ENCODE data around the gene C6orf141.

C6orf141 gene

GRCh38 chr6:49526598-49526997 is 23.9 kb upstream of the C6orf141 start:
- Mint-ChIP-seq H3K27me3 (peaks cover 13% of the 10 kb centered on the region), H3K9me3 (no peaks in the 10 kb centered on the region), H3K36me3 (ENCODE audit: low read depth) (no peaks in the 10 kb centered on the region), H3K4me3 (no peak overlapping the region), H3K27ac (no peak overlapping the region), H3K4me1 (ENCODE audit: low read depth) (no peaks in the 10 kb centered on the region)

DNA sequence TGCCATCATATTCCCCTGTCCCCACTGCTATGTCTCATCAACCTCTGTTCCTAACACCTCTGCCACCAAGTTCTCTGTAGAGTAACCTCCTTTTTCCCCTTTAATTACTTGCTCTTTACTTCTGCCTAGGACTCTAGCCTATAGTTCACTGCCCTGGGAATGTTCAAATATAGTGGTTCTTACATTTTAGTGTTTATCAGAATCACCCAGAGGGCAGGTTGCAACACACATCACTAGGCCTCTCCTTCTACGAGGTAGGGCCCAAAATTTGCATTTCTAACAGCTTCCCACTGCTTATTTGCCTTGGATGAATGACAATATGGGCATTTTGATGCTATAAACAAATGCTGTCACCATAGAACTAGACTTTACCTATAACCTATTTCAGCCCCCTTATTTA is 23.1 kb upstream of the C6orf141 start:
- no peak overlapping the region for H3K27ac Mint-ChIP-seq
- H3K9me3 Mint-ChIP-seq: no peaks in the 10 kb centered on the region
- H3K27me3 Mint-ChIP-seq: peaks cover 20% of the 10 kb centered on the region
- H3K36me3 Mint-ChIP-seq (ENCODE audit: low read depth): no peaks in the 10 kb centered on the region
- no peak overlapping the region for H3K4me3 Mint-ChIP-seq
- no peaks in the 10 kb centered on the region for H3K4me1 Mint-ChIP-seq (ENCODE audit: low read depth)

GRCh38 chr6:49528571-49528970 is 21.9 kb upstream of the C6orf141 start:
- no peak overlapping the region for H3K27ac Mint-ChIP-seq
- H3K9me3 Mint-ChIP-seq: no peaks in the 10 kb centered on the region
- H3K27me3 Mint-ChIP-seq: peaks cover 20% of the 10 kb centered on the region
- no peaks in the 10 kb centered on the region for H3K36me3 Mint-ChIP-seq (ENCODE audit: low read depth)
- H3K4me1 Mint-ChIP-seq (ENCODE audit: low read depth): no peaks in the 10 kb centered on the region
- H3K4me3 Mint-ChIP-seq: no peak overlapping the region

- Mint-ChIP-seq H3K36me3 (ENCODE audit: low read depth) (no peaks in the 10 kb centered on the region), H3K4me3 (no peak overlapping the region), H3K27me3 (peaks cover 23% of the 10 kb centered on the region), H3K9me3 (no peaks in the 10 kb centered on the region), H3K27ac (no peak overlapping the region), H3K4me1 (ENCODE audit: low read depth) (no peaks in the 10 kb centered on the region)
Measured at GRCh38 chr6:49530141-49530776, 20.2 kb upstream of the C6orf141 start.

DNA sequence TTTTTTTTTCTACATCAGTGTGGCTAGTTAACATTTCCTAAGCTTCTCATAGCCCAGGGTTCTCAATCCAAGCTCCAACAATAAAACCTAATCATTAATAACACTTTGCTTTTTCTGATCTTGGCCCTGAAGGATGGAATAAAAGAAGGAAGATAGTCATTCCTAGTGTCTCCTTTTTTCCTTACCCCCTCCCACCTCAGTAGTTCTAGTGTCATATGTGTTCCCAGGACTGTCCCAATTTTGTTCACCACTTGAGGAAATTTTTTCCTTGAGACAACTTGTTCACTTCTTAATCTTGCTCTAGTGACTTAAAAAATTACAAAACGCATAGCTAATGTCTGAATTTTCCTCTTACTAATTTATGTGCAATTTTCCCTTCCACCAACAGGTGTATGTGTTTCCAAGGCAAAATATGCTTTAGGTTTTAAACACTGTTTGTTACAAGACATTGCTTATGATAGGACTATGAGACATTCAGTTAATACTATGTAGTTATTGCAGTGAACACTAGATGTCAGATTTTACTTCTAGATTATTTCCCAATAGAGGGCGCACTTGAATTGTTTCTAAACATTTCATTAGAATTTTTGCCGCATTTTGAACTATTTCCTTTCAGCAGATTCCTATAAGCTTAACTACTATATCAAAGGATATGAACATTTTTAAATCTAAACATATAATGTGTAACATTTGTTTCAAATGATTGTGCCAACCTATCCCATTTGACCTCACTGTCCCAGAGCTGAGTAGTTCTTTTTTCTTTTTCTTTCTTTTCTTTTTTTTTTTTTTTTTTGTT is 18.5 kb upstream of the C6orf141 start:
- no peak overlapping the region for H3K27ac Mint-ChIP-seq
- H3K36me3 Mint-ChIP-seq (ENCODE audit: low read depth): no peaks in the 10 kb centered on the region
- no peaks in the 10 kb centered on the region for H3K4me1 Mint-ChIP-seq (ENCODE audit: low read depth)
- H3K4me3 Mint-ChIP-seq: no peak overlapping the region
- peaks cover 23% of the 10 kb centered on the region for H3K27me3 Mint-ChIP-seq
- no peaks in the 10 kb centered on the region for H3K9me3 Mint-ChIP-seq

GRCh38 chr6:49535795-49536194 is 14.7 kb upstream of the C6orf141 start:
- no peaks in the 10 kb centered on the region for H3K9me3 Mint-ChIP-seq
- H3K36me3 Mint-ChIP-seq (ENCODE audit: low read depth): no peaks in the 10 kb centered on the region
- no peak overlapping the region for H3K27ac Mint-ChIP-seq
- peaks cover 16% of the 10 kb centered on the region for H3K27me3 Mint-ChIP-seq
- no peaks in the 10 kb centered on the region for H3K4me1 Mint-ChIP-seq (ENCODE audit: low read depth)
- H3K4me3 Mint-ChIP-seq: no peak overlapping the region

DNA sequence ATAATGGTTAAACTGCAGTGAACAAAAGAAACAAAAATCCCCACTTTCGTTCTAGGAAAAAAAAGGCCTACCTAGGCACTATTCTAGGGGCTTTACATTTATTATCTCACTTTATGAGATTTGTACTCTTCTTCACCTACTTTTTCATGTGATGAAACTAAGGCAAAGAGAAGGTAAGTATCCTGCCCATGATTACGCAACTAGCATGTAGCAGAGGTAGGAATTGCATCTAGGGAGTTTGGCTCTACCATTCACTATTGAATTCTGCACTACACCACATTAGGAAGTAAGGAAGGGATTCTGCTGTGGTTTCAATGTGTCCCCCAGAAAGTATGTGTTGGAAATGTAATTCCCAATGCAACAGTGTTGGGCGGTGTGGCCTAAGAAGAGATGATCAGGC is 11.4 kb upstream of the C6orf141 start:
- Mint-ChIP-seq H3K36me3 (ENCODE audit: low read depth) (no peaks in the 10 kb centered on the region), H3K4me3 (no peak overlapping the region), H3K27me3 (peaks cover 10% of the 10 kb centered on the region), H3K4me1 (ENCODE audit: low read depth) (no peaks in the 10 kb centered on the region), H3K9me3 (no peaks in the 10 kb centered on the region), H3K27ac (no peak overlapping the region)

GRCh38 chr6:49540614-49541013 is 9.9 kb upstream of the C6orf141 start:
- H3K27me3 Mint-ChIP-seq: peaks cover 7% of the 10 kb centered on the region
- no peaks in the 10 kb centered on the region for H3K9me3 Mint-ChIP-seq

DNA sequence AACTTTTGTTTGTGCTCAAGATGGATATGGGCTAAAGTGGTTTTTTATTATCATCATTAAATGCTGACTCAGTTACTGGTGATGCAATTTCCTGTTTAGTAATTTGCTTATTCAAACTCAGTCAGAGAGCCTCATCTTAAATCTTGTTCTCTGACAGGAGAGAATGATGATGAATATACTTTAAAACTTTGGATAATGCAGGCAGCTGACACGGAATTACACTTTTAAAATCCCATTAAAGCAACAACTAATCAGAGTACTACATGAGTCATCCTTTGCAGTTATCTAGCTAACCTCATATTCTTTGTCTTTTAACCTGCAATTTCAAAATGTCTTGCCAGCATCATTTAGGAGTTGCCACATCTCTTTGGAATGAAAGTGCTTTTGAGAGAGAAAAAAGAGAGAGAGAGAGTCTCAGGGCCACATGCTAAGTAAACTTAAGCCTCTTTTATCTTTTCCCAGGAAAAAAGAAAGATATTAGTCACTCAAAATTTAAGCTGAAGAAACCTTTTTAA is 9.2 kb upstream of the C6orf141 start:
- H3K36me3 Mint-ChIP-seq (ENCODE audit: low read depth): no peaks in the 10 kb centered on the region

More at GRCh38 chr6:49540614-49541013, 9.9 kb upstream of the C6orf141 start:
- Mint-ChIP-seq H3K4me1 (ENCODE audit: low read depth) (no peaks in the 10 kb centered on the region), H3K27ac (no peak overlapping the region), H3K4me3 (no peak overlapping the region), H3K36me3 (ENCODE audit: low read depth) (no peaks in the 10 kb centered on the region)

DNA sequence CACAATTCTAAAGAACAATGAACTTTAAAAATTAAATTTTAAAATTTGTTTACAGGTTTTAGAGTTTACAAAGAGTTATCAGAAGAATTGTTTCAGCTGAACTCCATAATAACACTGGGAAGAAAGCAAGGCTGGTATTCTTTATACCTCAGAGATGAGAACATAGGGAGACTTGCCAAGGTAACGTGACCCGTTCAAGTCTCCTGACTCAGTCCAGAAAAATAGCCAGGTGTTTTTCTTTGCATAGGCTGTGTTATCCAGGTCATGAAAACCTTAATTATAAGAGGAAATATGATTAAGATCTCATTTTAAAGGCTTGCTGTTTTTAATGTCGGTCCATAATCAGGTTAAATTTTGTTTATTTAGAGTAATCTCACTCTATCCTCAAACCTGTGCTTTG is 8.5 kb upstream of the C6orf141 start:
- H3K4me3 Mint-ChIP-seq: no peak overlapping the region
- no peaks in the 10 kb centered on the region for H3K36me3 Mint-ChIP-seq (ENCODE audit: low read depth)
- peaks cover 16% of the 10 kb centered on the region for H3K27me3 Mint-ChIP-seq
- no peaks in the 10 kb centered on the region for H3K4me1 Mint-ChIP-seq (ENCODE audit: low read depth)
- no peaks in the 10 kb centered on the region for H3K9me3 Mint-ChIP-seq
- no peak overlapping the region for H3K27ac Mint-ChIP-seq

More for the DNA sequence above, 9.2 kb upstream of the C6orf141 start:
- no peak overlapping the region for H3K4me3 Mint-ChIP-seq
- H3K4me1 Mint-ChIP-seq (ENCODE audit: low read depth): no peaks in the 10 kb centered on the region
- peaks cover 10% of the 10 kb centered on the region for H3K27me3 Mint-ChIP-seq
- no peaks in the 10 kb centered on the region for H3K9me3 Mint-ChIP-seq
- H3K27ac Mint-ChIP-seq: no peak overlapping the region

- peaks cover 24% of the 10 kb centered on the region for H3K27me3 Mint-ChIP-seq
- no peak overlapping the region for H3K4me3 Mint-ChIP-seq
- no peak overlapping the region for H3K27ac Mint-ChIP-seq
- H3K4me1 Mint-ChIP-seq (ENCODE audit: low read depth): no peaks in the 10 kb centered on the region
- H3K9me3 Mint-ChIP-seq: no peaks in the 10 kb centered on the region
- no peaks in the 10 kb centered on the region for H3K36me3 Mint-ChIP-seq (ENCODE audit: low read depth)
Measured at GRCh38 chr6:49543087-49543858, 7.2 kb upstream of the C6orf141 start.

GRCh38 chr6:49546331-49546730 is 4.1 kb upstream of the C6orf141 start:
- Mint-ChIP-seq H3K36me3 (ENCODE audit: low read depth) (no peaks in the 10 kb centered on the region), H3K27ac (no peak overlapping the region), H3K9me3 (no peaks in the 10 kb centered on the region), H3K4me1 (ENCODE audit: low read depth) (peaks cover 11% of the 10 kb centered on the region), H3K27me3 (peaks cover 48% of the 10 kb centered on the region), H3K4me3 (no peak overlapping the region)

GRCh38 chr6:49548613-49549304 is 1.7 kb upstream of the C6orf141 start:
- H3K36me3 Mint-ChIP-seq (ENCODE audit: low read depth): no peaks in the 10 kb centered on the region
- peaks cover 18% of the 10 kb centered on the region for H3K4me1 Mint-ChIP-seq (ENCODE audit: low read depth)
- H3K27ac Mint-ChIP-seq: no peak overlapping the region
- peaks cover 52% of the 10 kb centered on the region for H3K27me3 Mint-ChIP-seq
- H3K9me3 Mint-ChIP-seq: no peaks in the 10 kb centered on the region
- H3K4me3 Mint-ChIP-seq: no peak overlapping the region

- H3K27me3 Mint-ChIP-seq: peaks cover 58% of the 10 kb centered on the region
- peaks cover 18% of the 10 kb centered on the region for H3K4me1 Mint-ChIP-seq (ENCODE audit: low read depth)
- no peak overlapping the region for H3K27ac Mint-ChIP-seq
- H3K36me3 Mint-ChIP-seq (ENCODE audit: low read depth): no peaks in the 10 kb centered on the region
- no peaks in the 10 kb centered on the region for H3K9me3 Mint-ChIP-seq
- H3K4me3 Mint-ChIP-seq: peak overlapping the region; percentile 77
Measured at GRCh38 chr6:49549691-49550491, 577 bp upstream of the C6orf141 start.
